Measurements from ENCODE around the gene COG5.
A peak's percentile ranks its signal among the peaks of the same experiment; 100 is the strongest.
"Not testable (repeated sequence)": the region's sequence is repeated elsewhere in the genome, so short reads cannot be mapped to it uniquely, and the experiment has no call there.

COG5 gene

DNA sequence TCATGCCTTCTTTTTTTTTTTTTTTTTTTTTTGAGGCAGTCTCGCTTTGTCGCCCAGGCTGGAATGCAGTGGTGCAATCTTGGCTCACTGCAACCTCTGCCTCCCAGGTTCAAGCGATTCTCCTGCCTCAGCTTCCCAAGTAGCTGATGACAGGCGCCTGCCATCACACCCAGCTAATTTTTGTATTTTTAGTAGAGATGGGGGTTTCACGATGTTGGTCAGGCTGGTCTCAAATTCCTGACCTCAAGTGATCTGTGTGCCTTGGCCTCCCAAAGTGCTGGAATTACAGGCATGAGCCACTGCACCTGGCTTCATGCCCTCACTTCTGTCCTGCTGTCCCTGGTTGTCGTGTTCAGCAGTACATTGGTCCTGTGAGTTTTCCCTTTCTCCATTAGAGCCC is 342.9 kb downstream of the COG5 start:
- not testable (repeated sequence) for DNase-seq (ENCODE audit: low spot score)

DNA sequence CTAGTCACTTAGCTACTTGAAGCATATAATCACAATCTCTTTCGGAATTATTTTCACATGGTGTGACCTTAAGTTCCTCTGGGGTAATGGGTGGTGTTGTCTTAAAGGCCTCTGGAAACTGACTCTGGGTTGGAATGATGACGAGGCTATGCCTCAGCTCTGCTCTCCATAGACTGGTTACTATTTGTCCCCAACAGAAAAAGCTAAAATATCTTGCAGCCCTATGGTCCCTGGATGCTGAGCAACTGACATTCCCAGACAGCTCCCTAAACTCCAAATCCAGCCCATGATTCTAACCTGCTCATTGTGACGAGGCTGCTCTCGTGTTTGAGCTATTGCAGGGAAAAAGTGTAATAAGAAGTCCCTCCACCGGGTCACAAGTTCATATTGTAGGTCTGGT is 343.4 kb downstream of the COG5 start:
- DNase-seq (ENCODE audit: low spot score) = no peak

- DNase-seq (ENCODE audit: low spot score) = no peak
Observed at GRCh38 chr7:107219563-107220244, 344.0 kb downstream of the COG5 start.

- DNase-seq (ENCODE audit: low spot score) = no peak
Observed at GRCh38 chr7:107213945-107214344, 349.8 kb downstream of the COG5 start.

- DNase-seq (ENCODE audit: low spot score) = no peak
Observed at GRCh38 chr7:107213193-107213788, 350.4 kb downstream of the COG5 start.

- DNase-seq (ENCODE audit: low spot score) = no peak
Observed at GRCh38 chr7:107212725-107213124, 351.0 kb downstream of the COG5 start.

- DNase-seq (ENCODE audit: low spot score) = no peak
Observed at GRCh38 chr7:107210400-107210799, 353.3 kb downstream of the COG5 start.

DNA sequence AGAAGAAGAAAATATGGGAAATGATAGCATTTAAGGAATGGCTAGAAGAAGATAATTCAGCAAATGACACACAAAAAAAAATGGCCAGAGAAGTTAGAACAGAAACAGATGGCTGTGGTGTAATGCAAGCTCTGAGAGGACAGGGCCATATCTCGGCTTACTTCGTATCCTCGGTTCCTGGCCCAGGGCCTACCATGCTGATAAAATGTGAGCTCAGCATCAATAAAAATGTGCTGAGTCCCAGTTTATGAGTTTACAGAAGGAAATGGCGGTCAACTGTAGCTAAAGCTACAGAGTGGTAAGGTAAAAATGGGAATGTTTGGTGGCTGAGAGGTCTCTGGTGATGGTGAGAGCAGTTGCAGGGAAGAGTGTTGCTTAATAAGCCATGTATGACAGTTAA is 354.2 kb downstream of the COG5 start:
- DNase-seq (ENCODE audit: low spot score) = no peak

DNA sequence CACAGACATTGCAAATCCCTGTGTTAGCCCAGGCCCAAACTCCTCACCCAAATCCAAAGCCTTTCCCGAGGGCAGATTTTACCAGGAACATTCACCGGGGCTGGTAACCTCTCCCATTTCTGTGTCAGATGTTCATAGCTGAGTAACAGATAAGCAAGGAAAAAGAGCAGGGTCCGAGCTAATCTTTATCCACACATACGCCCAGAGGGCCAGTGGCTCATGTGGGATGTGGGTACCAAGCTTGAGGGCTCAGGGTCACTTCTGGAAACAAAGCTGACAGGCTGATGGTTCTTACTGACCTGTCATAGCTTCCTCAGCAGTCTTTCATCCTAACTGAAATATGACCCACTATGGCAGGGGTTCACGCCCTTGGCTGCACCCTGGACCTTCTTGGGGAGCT is 355.2 kb downstream of the COG5 start:
- DNase-seq (ENCODE audit: low spot score) = no peak

DNA sequence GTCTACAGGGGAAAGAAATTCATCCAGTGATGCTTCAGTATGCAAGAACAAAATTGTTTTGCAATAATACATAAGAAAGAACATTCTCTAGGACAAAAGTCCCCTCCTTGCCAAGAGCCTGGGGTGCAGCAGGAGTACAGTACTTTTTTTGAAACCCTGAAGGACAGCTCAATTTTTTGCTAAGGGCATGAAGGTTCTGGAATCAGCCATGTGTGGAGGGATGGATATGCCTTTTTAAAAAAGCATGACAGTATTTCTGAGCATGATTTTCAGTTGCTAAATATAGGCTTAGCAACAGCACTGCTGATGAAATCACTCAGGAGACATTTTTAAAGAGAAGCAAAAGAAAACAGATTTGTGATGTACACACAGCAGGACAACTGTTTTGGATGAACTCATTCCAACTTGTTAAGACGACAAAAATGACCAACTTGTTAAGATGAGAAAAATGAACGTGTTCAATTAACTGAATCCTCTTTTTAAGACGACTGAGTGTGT is 355.6 kb downstream of the COG5 start:
- DNase-seq (ENCODE audit: low spot score) = no peak

- no peak for DNase-seq (ENCODE audit: low spot score)
Observed at GRCh38 chr7:107207459-107207858, 356.3 kb downstream of the COG5 start.

DNA sequence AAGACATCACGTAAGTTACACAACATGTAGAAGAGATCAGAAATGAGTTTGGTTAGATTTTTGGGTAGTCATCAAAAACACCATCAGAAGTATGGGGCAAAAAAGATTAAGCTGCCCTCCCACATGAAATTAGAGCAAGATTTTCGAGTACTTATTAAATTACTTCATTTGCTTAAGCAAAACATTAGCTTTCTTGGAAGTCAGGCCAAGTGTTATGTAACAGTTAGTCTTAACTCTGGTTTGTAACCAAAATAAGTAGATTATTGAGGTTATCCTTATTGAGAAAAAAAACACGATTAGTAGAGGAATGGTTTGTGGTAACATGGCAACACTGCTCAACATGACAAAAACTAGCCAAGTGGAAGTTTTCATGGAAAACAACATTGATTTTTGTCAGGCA is 357.0 kb downstream of the COG5 start:
- no peak for DNase-seq (ENCODE audit: low spot score)

DNA sequence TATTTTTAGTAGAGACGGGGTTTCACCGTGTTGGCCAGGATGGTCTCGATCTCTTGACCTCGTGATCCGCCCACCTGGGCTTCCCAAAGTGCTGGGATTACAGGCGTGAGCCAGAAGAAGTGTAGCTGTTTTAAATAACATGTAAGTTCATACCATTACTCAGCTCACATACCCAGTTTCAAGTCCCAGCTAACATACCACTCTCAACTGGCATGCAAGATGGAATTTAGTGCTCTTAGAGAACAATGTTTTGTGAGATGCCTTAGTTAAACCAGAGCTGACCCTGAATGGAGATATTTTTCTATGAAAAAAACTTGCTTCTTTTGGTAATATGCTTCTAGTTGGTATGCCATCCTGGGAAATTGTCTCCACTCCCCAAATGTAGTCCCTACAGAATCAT is 357.6 kb downstream of the COG5 start:
- DNase-seq (ENCODE audit: low spot score) = no peak

GRCh38 chr7:107203607-107204006 is 360.1 kb downstream of the COG5 start:
- no peak for DNase-seq (ENCODE audit: low spot score)

- peak; percentile 16 for DNase-seq (ENCODE audit: low spot score)
Observed at GRCh38 chr7:107201795-107202450, 361.8 kb downstream of the COG5 start.

DNA sequence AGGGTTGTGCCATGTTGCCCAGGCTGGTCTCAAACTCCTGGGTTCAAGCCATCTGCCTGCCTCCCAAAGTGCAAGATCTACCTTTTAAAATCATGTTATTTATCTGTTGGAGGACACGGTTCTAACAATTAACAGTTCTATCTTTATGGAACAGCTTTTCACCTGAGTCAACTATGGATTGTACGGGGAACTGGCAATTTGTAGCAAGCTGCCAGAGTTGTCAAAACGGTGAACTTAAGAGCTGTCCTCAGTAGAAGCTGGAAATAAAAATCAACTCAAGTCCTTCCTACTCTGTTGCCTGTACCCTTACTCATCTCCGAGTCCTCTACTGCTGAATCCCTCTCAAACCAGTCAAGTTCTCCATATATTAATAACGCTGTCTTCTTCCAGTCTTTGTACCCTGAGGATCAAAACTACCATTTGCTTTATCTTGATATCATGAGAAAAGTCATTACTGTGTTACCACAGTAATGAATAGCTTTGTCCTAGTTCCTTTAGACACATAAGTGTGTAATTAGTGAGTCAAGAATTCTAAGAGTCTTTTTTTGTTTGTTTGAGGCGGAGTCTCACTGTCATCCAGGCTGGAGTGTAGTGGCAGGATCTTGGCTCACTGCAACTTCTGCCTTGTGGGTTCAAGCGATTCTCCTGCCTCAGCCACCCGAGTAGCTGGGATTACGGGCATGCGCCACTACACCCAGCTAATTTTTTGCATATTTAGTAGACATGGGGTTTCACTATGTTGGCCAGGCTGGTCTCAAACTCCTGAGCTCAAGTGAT is 366.7 kb downstream of the COG5 start:
- DNase-seq (ENCODE audit: low spot score) = no peak

- DNase-seq (ENCODE audit: low spot score) = no peak
Observed at GRCh38 chr7:107194052-107194451, 369.7 kb downstream of the COG5 start.

DNA sequence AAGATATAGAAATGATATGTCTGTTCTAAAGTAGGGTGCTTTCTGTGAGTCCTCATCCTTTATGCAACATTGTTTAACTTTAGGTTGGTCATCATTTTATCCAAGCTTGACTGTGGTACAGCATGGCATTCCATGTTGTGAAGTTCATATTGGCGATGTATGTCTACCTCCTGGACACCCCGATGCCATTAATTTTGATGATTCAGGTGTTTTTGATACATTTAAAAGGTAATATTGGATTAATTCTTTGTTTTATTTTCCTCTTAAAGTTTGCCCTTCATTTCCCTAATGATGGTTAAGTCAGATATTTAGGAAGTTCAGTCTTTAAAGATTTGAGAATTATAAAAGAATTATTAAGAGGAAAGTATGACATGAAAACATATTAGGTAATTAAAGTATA is 373.6 kb downstream of the COG5 start:
- no peak for DNase-seq (ENCODE audit: low spot score)

DNA sequence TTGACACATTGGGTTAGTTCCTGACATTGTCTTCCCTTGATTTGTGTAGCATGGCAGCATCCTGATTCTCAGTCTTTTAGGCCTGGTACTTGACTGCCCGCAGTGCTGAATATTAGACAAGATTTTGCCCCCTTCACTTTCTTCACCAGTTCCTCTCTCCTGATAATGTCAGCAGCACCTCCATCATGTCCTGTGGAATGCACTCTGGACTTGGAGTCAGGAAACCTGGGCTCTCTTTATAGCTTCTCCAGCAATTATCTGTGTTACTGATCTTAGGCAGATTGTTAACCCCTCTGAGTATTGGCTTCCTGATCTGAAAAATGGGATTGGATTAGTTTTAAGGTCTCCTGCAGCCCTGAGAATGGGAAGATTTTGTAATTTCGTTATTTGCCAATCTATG is 375.9 kb downstream of the COG5 start:
- no peak for DNase-seq (ENCODE audit: low spot score)

DNA sequence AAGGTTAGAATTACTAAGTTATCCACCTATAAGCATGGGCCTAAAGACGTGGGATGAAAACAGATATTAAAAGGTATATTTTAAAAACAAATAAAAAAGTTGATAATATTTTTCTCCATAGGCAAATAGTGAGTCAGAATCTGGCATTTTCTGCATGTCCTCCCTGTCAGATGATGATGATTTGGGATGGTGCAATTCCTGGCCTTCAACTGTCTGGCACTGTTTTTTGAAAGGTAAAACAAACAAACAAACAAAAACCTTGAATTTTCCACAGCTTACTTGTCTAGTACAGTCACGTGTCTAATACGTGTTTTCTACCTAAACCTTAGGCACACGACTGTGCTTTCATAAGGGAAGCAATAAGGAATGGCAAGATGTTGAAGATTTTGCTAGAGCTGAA is 377.5 kb downstream of the COG5 start:
- no peak for DNase-seq (ENCODE audit: low spot score)

DNA sequence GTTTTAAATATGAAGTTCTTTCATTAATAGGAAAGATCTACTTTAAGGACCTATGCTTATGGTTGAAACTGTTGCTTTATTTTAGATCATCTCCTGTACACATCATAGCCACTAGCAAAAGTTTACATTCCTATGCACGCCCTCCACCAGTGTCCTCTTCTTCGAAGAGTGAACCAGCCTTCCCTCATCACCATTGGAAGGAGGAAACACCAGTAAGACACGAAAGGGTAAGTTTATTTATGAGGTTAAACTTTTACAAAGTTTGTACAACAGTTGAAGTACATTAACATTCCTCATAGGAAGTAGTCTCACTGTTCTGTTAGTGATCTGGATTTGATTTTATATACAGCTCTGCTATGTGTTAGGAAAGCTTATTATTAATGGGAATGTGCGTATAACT is 378.0 kb downstream of the COG5 start:
- DNase-seq (ENCODE audit: low spot score) = no peak

DNA sequence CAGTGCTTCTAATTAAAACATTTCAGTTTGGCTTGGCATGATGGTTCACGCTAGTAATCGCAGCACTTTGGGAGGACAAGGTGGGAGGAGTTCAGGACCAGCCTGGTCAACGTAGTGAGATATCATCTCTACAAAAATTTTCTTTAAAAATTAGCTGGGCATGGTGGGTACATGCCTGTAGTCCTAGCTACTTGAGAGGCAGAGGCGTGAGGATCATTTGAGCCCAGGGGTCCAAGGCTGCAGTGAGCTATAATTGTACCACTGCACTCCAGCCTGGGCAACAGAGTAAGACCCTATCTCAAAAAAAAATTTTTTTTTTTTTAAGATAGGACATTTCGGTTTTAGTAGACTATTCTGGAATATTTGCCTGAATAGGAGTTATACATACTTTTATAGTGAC is 382.5 kb downstream of the COG5 start:
- no peak for DNase-seq (ENCODE audit: low spot score)

DNA sequence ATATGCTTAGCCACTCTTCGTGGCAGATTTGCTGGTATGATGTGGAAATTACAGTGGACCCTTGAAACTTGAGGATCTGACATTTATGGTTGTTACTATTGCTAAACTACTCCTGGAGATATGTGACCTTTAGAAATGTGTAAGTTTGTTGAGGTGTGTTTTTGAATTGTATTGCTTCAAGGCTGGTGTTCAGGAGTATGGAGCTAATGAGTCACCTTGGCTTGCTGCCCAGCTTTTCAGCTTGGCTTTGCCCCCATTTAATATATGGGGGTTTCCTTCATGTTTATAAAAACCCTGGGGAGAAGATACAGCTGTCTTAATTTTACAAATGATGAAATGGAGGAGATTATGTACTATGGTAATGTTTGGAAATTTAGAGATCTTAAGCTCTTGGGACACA is 383.3 kb downstream of the COG5 start:
- DNase-seq (ENCODE audit: low spot score) = peak; percentile 58

All from LoVo (cell line).